HG02884 (cell line): Measurements from ENCODE around the gene IBA57.
"Not testable (repeated sequence)": the region's sequence is repeated elsewhere in the genome, so short reads cannot be mapped to it uniquely, and the experiment has no call there.

Experiments used
- ATAC-seq: cut with Tn5 transposase; IDR thresholded peaks from one replicate; pipeline ENCODE4 v1.9.1; 2021; ENCODE audit warnings: mild to moderate bottlenecking, moderate library complexity; ENCODE audit not compliant: unreplicated experiment

IBA57 gene

DNA sequence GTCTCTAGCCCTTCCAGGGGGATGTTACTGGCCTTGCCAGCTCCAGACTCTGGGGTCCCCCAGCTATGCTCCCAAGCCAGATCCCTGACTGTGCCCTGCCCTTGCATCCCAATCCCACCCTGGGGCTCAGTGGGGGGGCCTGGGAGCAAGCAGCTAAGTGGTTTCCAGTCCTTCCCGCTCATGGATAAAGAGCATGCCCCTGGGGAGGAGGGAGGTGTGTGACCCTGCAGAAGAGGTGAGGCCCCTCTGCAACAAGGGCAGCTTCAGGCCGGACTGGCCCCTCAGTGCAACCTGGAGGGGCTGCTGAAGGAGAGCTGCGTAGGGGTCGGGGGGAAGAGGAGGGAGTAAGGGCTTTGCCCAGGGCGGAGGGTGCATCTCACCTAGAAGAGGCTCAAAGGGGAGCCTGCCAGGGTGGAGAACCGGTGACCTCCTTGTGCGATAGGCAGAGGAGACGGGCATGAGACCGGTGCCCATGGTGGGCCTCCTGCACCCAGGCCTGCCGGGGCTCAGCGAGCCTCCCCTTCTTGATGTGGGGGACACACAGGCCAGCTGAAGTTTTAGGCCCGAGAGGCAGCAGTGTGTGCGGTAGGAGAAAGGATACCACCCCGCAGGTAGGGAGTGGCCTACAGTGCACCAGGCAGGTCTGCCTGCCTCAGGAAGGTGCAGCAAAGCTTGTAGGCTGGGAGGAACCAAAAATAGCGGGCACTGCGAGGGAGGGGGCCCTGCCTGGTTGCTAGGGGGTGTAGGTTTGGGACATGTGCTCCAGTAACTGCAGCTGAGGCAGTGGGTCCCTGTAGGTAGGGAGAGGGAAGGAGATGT, 45.3 kb downstream of the IBA57 start:
- ATAC-seq: no peak

DNA sequence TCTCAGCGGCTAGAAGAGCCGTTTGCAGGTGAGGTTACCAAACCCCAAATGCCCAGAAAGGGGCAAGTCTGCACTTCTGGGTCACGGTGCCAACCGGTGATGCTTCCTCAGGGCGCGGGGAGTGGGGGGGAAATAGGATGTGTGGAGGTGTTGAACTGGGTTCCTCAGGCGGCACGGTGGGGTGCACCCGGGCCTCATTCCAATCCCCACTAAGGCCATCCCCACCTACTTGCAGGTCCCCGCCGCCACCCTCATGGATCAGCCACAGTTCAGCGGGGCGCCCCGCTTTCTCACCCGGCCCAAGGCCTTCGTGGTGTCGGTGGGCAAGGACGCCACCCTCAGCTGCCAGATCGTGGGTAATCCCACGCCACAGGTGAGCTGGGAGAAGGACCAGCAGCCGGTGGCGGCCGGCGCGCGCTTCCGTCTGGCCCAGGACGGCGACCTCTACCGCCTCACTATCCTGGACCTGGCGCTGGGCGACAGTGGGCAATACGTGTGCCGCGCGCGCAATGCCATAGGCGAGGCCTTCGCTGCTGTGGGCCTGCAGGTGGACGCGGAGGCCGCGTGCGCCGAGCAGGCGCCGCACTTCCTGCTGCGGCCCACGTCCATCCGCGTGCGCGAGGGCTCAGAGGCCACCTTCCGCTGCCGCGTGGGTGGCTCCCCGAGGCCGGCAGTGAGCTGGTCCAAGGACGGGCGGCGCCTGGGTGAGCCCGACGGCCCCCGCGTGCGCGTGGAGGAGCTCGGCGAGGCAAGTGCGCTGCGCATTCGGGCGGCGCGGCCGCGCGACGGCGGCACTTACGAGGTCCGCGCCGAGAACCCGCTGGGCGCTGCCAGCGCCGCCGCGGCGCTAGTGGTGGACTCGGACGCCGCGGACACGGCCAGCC, 46.2 kb downstream of the IBA57 start:
- no peak for ATAC-seq

DNA sequence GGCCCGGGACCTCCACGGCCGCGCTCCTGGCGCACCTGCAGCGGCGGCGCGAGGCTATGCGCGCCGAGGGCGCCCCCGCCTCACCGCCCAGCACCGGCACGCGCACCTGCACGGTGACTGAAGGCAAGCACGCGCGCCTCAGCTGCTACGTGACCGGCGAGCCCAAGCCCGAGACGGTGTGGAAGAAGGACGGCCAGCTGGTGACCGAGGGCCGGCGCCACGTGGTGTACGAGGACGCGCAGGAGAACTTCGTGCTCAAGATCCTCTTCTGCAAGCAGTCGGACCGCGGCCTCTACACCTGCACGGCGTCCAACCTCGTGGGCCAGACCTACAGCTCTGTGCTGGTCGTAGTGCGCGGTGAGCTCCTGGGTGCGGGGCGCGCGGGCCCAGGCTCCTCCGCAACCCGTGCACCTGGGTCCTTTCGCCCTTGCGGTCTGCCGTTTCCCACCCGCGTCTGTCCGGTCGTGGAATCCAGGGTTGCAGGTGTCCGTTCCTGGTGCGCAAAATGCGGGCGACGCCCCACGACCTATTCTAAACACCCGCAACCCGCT, 46.9 kb downstream of the IBA57 start:
- ATAC-seq: no peak

DNA sequence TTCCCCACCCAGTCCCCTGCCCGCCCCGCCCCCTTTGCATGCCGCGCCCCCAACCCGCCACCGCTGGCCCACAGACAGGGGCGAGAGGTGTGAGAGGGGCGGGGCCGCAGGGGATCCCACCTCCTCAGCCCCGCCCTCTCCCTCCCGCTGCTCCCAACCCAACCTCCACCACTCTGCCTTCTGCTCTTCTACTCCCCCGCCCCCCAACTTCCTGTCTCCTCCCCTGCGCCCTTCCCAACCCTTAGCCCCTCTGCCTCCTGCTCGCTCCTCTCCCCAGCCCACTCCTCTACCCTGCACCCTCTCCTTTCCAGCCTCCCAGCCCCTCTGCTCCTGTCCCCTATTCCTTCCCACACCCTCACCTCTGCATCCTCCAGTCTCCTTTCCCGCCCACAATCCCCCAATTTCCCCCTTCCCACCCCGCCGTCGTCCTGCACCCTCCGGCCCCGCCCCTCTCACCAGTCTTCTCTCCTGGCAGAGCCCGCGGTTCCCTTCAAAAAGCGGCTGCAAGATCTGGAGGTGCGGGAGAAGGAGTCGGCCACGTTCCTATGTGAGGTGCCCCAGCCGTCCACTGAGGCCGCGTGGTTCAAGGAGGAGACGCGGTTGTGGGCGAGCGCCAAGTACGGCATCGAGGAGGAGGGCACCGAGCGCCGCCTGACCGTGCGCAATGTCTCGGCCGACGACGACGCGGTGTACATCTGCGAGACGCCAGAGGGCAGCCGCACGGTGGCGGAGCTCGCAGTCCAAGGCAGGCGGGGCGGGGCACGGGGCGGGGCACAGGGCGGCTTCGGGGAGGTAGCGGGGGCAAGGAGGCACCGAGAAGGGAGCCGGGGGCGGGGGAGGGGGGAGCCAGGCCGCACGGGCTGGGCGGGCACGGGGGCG, 47.6 kb downstream of the IBA57 start:
- ATAC-seq: peak; percentile 85

DNA sequence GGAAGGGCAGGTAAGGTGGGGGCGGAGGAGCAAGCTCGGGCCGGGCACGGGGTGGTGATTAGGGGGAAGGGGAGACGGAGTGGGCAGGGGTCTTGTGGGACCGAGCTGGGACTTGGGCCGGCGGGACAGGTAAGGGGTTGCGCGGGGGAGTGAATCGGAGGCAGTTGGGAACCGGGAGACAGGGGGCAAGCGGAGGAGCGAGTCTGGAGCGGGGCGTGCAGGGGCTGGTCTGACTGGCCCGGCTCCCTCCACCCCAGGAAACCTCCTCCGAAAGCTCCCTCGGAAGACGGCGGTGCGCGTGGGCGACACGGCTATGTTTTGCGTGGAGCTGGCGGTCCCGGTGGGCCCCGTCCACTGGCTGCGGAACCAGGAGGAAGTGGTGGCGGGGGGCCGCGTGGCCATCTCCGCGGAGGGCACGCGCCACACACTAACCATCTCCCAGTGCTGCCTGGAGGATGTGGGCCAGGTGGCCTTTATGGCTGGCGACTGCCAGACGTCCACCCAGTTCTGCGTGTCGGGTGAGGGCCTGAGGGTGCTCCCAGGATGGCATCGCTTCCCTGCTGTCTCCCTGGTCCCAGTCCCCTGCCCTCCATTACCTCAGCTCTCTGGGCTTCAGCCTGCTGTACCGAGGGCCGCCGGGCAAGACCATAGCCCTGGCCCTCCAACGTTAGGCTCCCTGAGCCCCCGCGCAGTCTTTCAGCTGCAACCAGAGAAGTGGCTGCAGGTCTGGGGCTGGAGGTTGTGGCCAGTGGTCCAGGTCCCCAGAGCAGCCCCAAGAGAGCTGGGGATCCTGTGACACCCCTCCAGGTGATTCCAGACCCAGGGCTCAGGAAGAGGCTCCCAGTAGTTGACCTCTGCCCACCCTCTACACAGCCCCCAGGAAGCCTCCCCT, 48.6 kb downstream of the IBA57 start:
- ATAC-seq: no peak

DNA sequence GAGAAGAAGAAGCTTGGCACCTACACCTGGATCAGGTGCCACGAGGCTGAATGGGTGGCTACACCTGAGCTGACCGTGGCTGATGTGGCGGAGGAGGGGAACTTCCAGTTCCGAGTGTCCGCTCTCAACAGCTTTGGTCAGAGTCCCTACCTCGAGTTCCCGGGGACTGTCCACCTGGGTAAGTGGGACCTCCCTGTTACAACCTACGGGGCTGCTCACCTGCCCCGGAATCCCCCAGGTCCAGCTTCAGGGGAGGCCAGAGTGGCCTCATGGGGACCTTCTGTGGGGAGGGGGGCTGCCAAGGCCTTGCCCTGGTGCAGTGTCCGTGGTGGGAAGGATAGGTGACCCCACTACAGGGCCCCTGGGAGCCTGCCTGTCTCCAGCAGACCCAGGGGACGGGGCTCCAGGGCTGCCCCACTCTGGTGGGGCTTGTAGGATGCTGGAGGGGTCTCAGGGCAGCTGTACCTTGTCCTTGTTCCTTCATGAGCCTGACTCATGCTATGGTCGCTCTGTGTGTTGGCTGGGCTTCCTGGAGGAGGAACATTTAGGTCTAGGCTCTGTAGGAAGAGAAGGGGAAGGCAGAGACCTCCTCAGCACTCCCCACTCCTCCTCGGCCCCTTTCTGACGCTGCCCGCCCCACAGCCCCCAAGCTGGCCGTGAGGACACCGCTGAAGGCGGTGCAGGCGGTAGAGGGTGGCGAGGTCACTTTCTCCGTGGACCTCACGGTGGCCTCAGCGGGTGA, 49.5 kb downstream of the IBA57 start:
- ATAC-seq: no peak

DNA sequence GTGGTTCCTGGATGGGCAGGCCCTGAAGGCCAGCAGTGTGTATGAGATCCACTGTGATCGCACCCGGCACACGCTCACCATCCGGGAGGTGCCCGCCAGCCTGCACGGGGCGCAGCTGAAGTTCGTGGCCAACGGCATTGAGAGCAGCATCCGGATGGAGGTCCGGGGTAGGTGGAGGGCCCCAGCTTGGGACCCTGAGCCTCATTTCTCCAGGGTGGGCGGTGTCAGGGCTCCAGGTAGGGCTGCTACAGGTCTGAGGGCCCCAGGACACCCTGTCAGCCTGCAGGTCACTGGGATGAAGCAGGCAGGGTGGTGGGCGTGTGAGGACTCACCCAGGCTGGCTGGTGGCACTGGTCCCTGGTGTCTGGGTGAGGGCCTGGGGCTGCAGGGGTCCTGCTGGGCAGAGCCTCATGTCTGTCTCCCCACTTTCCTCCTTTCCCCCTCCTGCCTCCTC, 50.1 kb downstream of the IBA57 start:
- no peak for ATAC-seq

DNA sequence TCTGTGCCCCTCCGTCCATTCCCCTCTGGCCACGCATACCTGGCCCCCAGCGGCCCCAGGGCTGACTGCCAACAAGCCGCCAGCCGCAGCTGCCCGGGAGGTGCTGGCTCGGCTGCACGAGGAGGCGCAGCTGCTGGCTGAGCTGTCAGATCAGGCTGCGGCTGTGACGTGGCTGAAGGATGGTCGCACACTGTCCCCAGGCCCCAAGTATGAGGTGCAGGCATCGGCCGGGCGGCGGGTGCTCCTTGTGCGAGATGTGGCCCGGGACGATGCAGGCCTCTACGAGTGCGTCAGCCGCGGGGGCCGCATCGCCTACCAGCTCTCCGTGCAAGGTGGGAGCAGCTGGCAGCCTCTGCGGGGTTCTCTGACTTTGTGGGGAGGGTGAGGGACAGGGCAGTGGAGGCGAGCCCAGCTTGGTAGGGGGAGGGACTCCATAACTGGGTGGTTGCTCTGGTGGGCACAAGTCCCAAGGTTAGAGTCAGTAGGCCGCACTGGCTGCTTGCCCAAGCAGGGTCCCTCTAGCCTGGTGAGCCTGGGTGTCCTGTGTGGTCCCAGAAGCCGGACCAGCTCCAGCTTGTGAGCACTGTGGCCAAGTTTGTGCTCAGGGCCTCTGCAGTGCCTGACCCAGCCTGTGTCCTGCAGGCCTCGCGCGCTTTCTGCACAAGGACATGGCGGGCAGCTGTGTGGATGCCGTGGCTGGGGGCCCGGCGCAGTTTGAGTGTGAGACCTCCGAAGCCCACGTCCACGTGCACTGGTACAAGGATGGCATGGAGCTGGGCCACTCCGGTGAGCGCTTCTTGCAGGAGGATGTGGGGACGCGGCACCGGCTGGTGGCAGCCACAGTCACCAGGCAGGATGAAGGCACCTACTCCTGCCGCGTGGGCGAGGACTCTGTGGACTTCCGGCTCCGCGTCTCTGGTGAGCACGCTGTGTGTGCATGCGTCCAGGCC, 51.0 kb downstream of the IBA57 start:
- no peak for ATAC-seq

DNA sequence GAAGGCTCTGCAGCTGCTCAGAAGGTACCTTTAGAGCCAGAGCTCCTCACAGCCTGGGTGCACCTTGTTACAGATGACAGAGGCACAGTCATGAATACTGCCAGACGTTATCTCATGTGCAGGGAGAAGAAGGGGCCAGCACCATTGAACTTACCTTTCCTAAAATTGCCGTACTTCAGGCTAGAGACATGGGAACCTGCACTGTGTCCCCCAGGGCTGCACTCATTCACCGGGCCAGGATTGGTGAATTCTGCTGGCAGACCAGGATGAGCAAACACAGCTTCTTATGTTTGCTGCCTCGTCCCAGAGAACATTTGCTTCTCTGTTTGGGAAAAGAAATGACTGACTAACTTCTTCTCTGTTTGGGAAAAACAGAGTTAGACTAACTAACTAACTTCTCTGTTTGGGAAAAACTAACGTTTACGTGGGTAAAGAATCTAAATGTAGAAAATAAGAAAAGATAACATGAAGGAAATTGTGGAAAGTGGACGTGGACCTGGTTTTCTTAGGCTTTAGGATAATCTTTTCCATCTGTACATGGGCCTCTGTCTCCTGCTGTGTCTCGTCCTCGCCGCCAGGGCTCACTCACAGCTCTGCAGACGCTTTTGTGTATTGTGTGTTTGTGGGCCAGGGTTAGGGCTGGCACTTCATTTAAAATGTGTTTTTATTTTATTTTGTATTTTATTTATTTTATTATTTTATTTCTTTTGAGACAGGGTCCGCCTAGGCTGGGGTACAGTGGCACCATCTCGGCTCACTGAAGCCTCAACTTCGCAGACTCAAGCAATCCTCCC, 52.1 kb downstream of the IBA57 start:
- no peak for ATAC-seq

DNA sequence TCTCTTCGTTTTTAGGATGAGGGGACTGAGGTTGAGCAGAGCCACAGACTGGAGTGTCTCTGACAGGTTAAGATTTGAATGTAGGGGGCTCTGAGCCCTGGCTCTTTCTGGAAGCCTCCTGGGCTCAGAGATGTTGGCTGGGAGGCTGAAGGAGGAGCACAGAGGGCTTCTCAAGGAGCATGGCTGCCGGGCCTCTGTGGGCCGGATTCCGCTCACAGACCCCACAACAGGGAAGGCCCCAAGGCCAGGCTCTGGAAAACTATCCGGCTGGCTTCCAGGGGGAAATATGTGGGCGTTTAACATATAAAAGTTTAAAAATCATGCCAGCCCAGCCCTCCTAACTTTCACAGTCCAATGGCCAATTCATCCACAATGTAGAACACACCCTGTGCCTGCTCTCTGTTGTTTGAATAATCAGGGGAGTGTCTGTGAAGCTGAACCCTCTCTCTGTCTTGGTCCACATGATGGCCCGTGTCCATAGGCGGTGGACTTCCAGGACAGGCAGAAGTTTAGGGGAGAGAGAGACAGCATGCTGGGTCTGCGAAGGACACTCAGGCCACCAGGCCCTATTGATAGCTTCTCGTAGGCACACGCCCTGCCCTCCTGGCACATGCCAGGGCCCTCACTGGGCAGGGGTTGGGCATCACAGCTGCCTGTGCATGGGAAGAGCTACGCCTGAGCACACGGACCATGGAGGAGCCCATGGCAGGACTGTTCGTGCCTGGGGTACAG, 53.1 kb downstream of the IBA57 start:
- ATAC-seq: no peak

DNA sequence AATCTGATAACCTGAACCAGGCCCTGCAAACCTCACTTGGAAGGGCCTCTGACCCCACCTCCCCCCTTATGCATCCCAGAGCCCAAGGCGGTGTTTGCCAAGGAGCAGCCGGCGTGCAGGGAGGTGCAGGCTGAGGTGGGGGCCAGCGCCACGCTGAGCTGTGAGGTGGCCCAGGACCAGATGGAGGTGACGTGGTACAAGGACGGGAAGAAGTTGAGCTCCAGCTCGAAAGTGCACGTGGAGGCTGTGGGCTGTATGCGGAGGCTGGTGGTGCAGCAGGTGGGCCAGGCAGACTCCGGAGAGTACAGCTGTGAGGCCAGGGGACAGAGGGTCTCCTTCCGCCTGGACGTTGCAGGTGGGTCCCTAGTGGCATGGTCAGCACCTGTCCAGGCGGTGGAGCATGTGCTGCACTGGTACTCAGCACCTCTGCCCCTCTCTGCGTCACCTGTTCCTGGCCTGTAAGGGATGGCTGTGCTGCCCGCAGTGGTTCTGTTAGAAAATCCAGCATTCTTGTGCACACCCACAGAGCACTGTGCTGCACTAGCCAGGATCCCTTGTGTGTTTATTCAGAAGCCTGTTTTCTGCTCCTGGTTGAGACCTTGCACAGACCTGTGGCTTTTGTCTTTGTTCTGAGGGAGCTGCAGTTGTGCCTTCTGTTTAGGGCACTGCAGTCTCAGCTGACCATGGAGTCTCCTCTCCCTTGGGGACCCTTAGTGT, 53.8 kb downstream of the IBA57 start:
- no peak for ATAC-seq

DNA sequence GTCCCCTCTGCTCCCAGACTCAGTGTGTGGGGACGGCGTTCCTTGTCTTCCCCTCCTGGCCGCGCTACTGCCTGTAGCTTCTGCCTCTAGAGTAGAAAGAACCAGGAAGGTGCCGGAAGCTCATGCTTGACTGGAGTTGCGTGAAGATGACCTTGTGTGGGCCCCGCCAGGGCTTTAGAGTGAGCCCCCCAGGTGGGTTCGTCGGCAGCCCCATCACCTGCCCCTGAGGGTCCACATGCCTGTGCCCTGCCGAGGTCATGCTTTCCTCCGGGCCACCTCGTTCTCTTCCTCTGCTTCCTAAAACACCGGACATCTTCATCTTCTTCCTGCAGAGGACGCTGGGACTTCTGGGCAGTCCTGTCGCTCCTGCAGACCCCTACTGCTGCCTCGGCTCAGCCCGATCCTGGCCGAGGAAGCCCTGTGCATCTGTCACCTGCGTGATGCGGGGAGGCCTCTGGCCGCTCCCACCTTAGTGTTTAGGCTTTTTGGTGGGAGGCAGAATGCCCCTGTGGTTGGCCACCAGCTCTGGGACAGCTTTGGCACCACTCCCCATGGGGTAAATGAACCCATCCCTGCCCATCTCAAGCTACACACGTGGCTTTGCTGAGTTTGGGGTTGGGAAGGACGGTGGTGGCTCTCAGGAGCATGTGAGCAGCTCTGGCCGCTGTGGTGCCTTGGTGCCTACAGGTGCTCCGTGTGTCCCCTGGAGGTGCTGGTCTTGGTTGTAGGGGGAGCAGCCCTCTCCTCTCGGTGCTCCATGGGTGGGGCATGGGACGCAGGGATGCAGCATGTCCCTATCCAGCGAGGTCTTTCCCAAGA, 54.6 kb downstream of the IBA57 start:
- ATAC-seq: no peak

DNA sequence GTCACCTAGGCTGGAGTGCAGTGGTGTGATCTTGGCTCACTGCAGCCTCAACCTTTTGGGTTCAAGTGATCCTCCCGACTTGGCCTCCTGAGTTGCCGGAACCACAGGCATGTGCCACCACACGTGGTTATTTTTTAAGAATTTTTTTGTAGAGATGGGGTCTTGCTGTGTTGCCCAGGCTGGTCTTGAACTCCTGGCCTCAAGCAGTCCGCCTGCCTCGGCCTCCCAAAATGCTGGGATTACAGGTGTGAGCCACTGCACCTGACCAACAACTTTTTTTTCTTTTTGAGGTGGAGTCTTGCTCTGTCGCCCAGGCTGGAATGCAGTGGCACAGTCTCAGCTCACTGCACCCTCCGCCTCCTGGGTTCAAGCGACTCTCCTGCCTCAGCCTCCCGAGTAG, 55.5 kb downstream of the IBA57 start:
- not testable (repeated sequence) for ATAC-seq

DNA sequence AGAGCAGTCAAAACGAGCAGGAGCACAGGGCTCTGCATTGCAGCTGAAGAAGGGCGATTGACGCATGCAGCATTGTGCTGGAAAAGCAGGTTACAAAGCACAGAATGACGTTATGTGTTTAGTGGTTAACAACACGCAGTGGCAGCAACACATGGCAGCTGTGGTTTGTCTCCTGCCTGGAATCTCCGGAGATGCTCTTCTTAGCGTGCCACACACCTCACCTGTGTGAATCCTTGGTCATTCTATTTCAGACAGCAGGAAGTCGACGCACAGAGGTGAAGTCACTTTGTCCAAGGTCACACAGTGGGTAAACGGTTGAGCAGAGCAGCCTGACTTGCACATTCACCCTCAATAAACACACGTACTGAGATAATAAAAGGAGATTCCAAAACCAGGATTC, 56.9 kb downstream of the IBA57 start:
- no peak for ATAC-seq
